ENCODE results near the gene G3BP2. TPM values are rescaled to one million over a fixed set of nuclear protein-coding genes. Genes with fewer than 3 reads are reported as not detected.

Gene G3BP2
- total RNA-seq, 4 donors from 2014 or later: 48.8 to 62.0 (median 56.6) TPM

DNA sequence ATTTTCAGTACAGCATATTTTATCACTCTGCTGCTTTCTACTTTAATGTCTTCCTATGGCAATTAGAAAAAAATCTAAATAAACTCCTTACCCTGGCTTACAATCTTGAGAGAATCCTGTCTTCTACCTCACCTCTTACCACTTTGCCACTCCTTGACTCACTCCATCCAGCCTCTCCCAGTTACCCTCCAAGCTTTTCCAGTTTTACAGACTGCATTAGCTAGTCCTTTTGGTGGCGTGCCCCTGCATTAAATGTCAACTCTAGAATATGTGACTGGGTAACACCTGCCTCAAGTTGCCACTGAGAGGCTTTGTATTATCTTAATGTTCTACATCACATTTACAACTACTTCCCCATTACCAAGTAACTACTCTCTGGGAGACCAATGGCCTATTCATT lies 35.4 kb downstream of the G3BP2 start:
- Histone ChIP-seq H3K4me3 (no peak overlapping the region), H3K9me3 (no peaks in the 10 kb centered on the region), H3K27me3 (no peaks in the 10 kb centered on the region), H3K4me1 (no peaks in the 10 kb centered on the region), H3K27ac (no peak overlapping the region), H3K36me3 (peaks cover 2% of the 10 kb centered on the region)
- WGBS: 96% methylated on average over 1 of the region's 1 CpG
- no peak for DNase-seq (ENCODE audit: low spot score in 2 of 2)
- TF ChIP-seq, protein P1, sequence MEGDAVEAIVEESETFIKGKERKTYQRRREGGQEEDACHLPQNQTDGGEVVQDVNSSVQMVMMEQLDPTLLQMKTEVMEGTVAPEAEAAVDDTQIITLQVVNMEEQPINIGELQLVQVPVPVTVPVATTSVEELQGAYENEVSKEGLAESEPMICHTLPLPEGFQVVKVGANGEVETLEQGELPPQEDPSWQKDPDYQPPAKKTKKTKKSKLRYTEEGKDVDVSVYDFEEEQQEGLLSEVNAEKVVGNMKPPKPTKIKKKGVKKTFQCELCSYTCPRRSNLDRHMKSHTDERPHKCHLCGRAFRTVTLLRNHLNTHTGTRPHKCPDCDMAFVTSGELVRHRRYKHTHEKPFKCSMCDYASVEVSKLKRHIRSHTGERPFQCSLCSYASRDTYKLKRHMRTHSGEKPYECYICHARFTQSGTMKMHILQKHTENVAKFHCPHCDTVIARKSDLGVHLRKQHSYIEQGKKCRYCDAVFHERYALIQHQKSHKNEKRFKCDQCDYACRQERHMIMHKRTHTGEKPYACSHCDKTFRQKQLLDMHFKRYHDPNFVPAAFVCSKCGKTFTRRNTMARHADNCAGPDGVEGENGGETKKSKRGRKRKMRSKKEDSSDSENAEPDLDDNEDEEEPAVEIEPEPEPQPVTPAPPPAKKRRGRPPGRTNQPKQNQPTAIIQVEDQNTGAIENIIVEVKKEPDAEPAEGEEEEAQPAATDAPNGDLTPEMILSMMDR (IDR thresholded peaks at IDR 0.05): no peak
- TF ChIP-seq POLR2AphosphoS5 (IDR thresholded peaks at IDR 0.05) (no peak), EP300 (IDR thresholded peaks at IDR 0.05) (no peak), POLR2A (IDR thresholded peaks at IDR 0.05) (no peak)

DNA sequence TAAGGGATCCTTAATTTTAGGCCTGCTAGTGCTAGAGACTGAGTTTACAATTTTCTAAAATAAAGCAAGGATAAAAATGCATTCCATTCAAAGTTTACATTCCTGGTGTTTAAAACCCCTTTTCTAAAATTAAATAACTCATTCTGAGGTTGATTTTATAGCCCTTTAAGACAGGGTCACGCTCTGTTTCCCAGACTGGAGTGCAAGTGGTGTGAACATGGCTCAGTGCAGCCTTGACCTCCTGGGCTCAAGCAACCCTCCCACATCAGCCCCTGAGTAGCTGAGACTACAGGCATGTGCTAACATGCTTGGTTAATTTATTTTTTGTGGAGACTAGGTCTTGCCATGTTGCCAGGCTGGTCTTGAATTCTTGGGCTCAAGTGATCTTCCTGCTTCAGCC lies 36.0 kb downstream of the G3BP2 start:
- H3K36me3 ChIP-seq: peaks cover 2% of the 10 kb centered on the region
- H3K4me3 ChIP-seq: no peak overlapping the region
- H3K27me3 ChIP-seq: no peaks in the 10 kb centered on the region
- H3K9me3 ChIP-seq: no peaks in the 10 kb centered on the region
- DNase-seq (ENCODE audit: low spot score in 2 of 2): no peak
- H3K27ac ChIP-seq: no peak overlapping the region
- H3K4me1 ChIP-seq: no peaks in the 10 kb centered on the region
- TF ChIP-seq, protein P1 (IDR thresholded peaks at IDR 0.05): no peak
- no peak for TF ChIP-seq EP300 (IDR thresholded peaks at IDR 0.05)
- TF ChIP-seq POLR2A (IDR thresholded peaks at IDR 0.05): no peak
- TF ChIP-seq POLR2AphosphoS5 (IDR thresholded peaks at IDR 0.05): no peak
- 85% methylated on average over 1 of the region's 1 CpG for WGBS

DNA sequence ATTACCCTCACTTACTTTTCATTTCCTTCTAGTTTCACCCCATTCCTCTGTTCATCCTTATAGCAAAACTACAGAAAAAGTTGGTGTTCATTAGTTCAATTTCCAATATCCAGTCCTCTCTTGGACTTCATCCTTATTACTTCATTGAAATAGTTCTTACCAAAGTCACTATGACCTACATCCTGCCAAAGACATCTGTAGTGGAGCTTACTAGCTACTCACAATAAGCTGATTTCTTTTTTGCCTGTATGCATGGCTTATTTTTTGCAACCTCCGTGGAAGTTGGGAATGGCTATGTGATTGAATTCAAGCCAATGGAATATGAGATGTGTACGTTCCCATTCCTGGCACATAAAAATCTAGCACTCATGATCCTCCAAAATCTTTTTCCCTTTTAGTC lies 38.3 kb downstream of the G3BP2 start:
- 60% methylated on average over 2 of the region's 2 CpGs for WGBS
- TF ChIP-seq, protein P1 (IDR thresholded peaks at IDR 0.05): no peak
- TF ChIP-seq POLR2A (IDR thresholded peaks at IDR 0.05): no peak
- no peak for TF ChIP-seq POLR2AphosphoS5 (IDR thresholded peaks at IDR 0.05)
- TF ChIP-seq EP300 (IDR thresholded peaks at IDR 0.05): no peak
- Histone ChIP-seq H3K36me3 (no peaks in the 10 kb centered on the region), H3K4me3 (no peak overlapping the region), H3K9me3 (no peaks in the 10 kb centered on the region), H3K27me3 (no peaks in the 10 kb centered on the region), H3K27ac (no peak overlapping the region), H3K4me1 (peaks cover 11% of the 10 kb centered on the region)
- DNase-seq (ENCODE audit: low spot score in 2 of 2): no peak

DNA sequence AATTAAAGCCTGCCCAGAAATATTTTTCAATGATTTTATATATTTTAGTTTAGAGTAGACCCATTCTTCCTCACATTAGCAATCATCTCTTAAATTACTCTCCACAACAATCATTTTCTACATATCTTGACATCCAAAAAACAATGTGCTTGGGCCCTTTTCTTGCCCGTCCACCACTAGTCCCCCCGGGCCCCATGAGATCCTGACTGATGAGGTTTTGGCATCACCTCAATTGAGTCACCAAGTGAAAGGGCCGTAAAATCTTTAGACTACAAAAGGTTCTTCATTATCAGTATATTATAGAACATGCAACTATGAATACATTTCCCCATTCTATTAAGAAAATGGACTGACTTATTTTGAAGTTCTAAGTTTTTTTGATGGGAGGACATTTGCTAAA lies 38.9 kb downstream of the G3BP2 start:
- 66% methylated on average over 3 of the region's 3 CpGs for WGBS
- Histone ChIP-seq H3K9me3 (no peaks in the 10 kb centered on the region), H3K27ac (no peak overlapping the region), H3K36me3 (no peaks in the 10 kb centered on the region), H3K27me3 (no peaks in the 10 kb centered on the region), H3K4me1 (peaks cover 12% of the 10 kb centered on the region), H3K4me3 (no peak overlapping the region)
- DNase-seq (ENCODE audit: low spot score in 2 of 2): no peak
- TF ChIP-seq POLR2AphosphoS5 (IDR thresholded peaks at IDR 0.05) (no peak), POLR2A (IDR thresholded peaks at IDR 0.05) (no peak), EP300 (IDR thresholded peaks at IDR 0.05) (no peak)
- TF ChIP-seq, protein P1 (IDR thresholded peaks at IDR 0.05): no peak

DNA sequence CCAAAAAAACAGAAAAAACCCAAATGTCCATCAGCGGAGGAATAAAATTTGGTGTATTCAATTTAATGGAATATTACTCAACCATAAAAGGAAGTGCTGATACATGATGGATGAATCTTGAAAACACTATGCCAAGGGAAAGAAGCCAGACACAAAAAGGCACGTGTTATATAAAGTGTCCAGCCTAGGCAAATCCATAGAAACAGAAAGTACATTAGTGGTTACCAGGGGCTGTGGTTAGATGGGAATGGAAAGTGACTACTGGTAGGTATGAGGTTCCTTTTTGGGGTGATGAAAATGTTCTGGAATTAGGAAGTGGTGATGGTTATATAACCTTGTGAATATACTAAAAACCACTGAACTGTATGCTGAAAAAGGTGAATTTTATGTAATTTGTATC lies 39.4 kb downstream of the G3BP2 start:
- no peak for TF ChIP-seq EP300 (IDR thresholded peaks at IDR 0.05)
- TF ChIP-seq POLR2A (IDR thresholded peaks at IDR 0.05): no peak
- TF ChIP-seq, protein P1 (IDR thresholded peaks at IDR 0.05): no peak
- no peak for TF ChIP-seq POLR2AphosphoS5 (IDR thresholded peaks at IDR 0.05)
- peaks cover 12% of the 10 kb centered on the region for H3K4me1 ChIP-seq
- no peak overlapping the region for H3K27ac ChIP-seq
- H3K36me3 ChIP-seq: no peaks in the 10 kb centered on the region
- DNase-seq (ENCODE audit: low spot score in 2 of 2): no peak
- H3K27me3 ChIP-seq: no peaks in the 10 kb centered on the region
- H3K9me3 ChIP-seq: no peaks in the 10 kb centered on the region
- H3K4me3 ChIP-seq: no peak overlapping the region
- WGBS: 64% methylated on average over 2 of the region's 2 CpGs
